Esophagus muscularis mucosa (tissue), 4 donors: ENCODE measurements around the gene CELF4.

Experiments
- CTCF ChIP-seq, 3 experiments: fragments of 200-600 bp in 2 of 3; fragments of 450-650 bp in 1 of 3; sonication (generic) in 2 of 3; IDR thresholded peaks; one replicate each; pipeline ENCODE4 v1.5.1; 2017 to 2019; ENCODE audit warnings: antibody characterized with exemption in 3 of 3, mild to moderate bottlenecking in 2 of 3, moderate library complexity in 1 of 3
- EP300 ChIP-seq: sonication (generic); formaldehyde crosslinking; IDR thresholded peaks from one replicate; pipeline ENCODE4 v1.6.1; 2017; ENCODE audit warnings: antibody characterized with exemption
- POLR2AphosphoS5 ChIP-seq, 2 donors: sonication (generic); formaldehyde crosslinking; IDR thresholded peaks; one replicate each; pipeline ENCODE4 v1.6.1; 2017; ENCODE audit warnings: antibody characterized with exemption in 2 of 2

DNA sequence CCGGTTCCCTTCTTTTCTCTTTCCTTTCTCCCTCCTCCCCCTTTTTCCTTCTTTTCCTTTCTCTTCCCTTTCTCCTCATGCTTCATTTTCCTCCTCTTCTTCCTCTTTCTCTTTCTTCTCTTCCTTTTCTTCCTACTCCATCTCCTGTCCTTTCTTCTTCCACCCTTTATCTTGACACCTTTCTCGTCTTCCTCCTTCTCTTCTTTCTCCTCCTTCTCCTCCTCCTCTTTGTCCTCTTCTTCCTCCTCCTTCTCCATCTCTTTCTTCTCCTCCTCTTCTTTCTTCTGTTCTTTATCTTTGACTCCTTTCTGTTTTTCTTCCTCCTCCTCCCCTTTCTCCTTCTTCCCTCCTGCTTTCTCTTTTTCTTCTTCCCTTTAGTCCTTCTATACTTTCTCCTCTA is 53.2 kb downstream of the CELF4 start:
- TF ChIP-seq CTCF (IDR thresholded peaks at IDR 0.05) (no peak), POLR2AphosphoS5 (IDR thresholded peaks at IDR 0.05) (no peak), EP300 (no peak)
